Type B pancreatic cell (in vitro differentiated cells): ENCODE measurements around the gene CRB3. TPM values are rescaled to one million over a fixed set of nuclear protein-coding genes. Genes with fewer than 3 reads are reported as not detected.

Experiments
- DNase-seq: peaks from one replicate; pipeline ENCODE4 v3.0.0; 2021; ENCODE audit warnings: mixed read lengths; ENCODE audit not compliant: unreplicated experiment; ENCODE audit errors: extremely low spot score
- H3K27ac Mint-ChIP-seq: 2 replicates; pipeline ENCODE4 v1.8.0; 2021; ENCODE audit warnings: mild to moderate bottlenecking, mixed read lengths
- H3K27me3 Mint-ChIP-seq: 2 replicates; pipeline ENCODE4 v1.8.0; 2021; ENCODE audit warnings: mixed read lengths
- H3K36me3 Mint-ChIP-seq: 2 replicates; pipeline ENCODE4 v1.8.0; 2021; ENCODE audit warnings: mixed read lengths
- H3K4me1 Mint-ChIP-seq: one replicate; pipeline ENCODE4 v1.8.0; 2021; ENCODE audit warnings: mixed read lengths; ENCODE audit not compliant: unreplicated experiment
- H3K4me3 Mint-ChIP-seq: 2 replicates; pipeline ENCODE4 v1.8.0; 2021; ENCODE audit warnings: mild to moderate bottlenecking, mixed read lengths
- H3K9me3 Mint-ChIP-seq: 2 replicates; pipeline ENCODE4 v1.8.0; 2021; ENCODE audit warnings: mixed read lengths
- CTCF ChIP-seq: fragments of 200-600 bp; sonication (generic); conservative IDR thresholded peaks from 2 replicates; pipeline ENCODE4 v1.5.0; 2021; ENCODE audit warnings: antibody characterized with exemption, mild to moderate bottlenecking
- long read RNA-seq: library from polyadenylated mRNA; unstranded; transcript quantifications from one replicate; pipeline ENCODE4 v2.0.0, GENCODE V29; 2020
- total RNA-seq: library from RNA; stranded (reverse); gene quantifications from 2 replicates; pipeline ENCODE4 v1.2.1, GENCODE V29; 2021; ENCODE audit warnings: low replicate concordance

CRB3 gene
- 30.6 and 63.3 TPM in 2 replicates for total RNA-seq
- long read RNA-seq, partial matches to known transcripts: 0 of 2 reads
- long read RNA-seq, other reads (novel, unspliced or antisense): 0 of 2 reads

GRCh38 chr19:6464070-6464873, at the start of gene CRB3:
Gene CRB3, plus strand, starts transcription at chr19:6464271. Its CDS starts 431 bp downstream, at chr19:6464702.
- Mint-ChIP-seq H3K4me3 (peak within 1 kb of the TSS; percentile 92), H3K9me3 (no peaks in the 10 kb centered on the region), H3K36me3 (peaks cover 4% of the 10 kb centered on the region), H3K27me3 (peaks cover 40% of the 10 kb centered on the region), H3K4me1 (peaks cover 14% of the 10 kb centered on the region), H3K27ac (peak within 1 kb of the TSS; percentile 99)
- no peak for TF ChIP-seq CTCF
- peak; percentile 84 for DNase-seq

GRCh38 chr19:6414793-6415590, 49.1 kb upstream of the CRB3 start:
- Mint-ChIP-seq H3K9me3 (no peaks in the 10 kb centered on the region), H3K27ac (no peak overlapping the region), H3K27me3 (no peaks in the 10 kb centered on the region), H3K4me1 (peaks cover 3% of the 10 kb centered on the region), H3K4me3 (no peak overlapping the region), H3K36me3 (peaks cover 5% of the 10 kb centered on the region)
- no peak for TF ChIP-seq CTCF
- no peak for DNase-seq

- no peak for TF ChIP-seq CTCF
- no peak overlapping the region for H3K27ac Mint-ChIP-seq
- H3K9me3 Mint-ChIP-seq: no peaks in the 10 kb centered on the region
- H3K27me3 Mint-ChIP-seq: no peaks in the 10 kb centered on the region
- H3K4me3 Mint-ChIP-seq: no peak overlapping the region
- H3K4me1 Mint-ChIP-seq: peaks cover 4% of the 10 kb centered on the region
- peaks cover 5% of the 10 kb centered on the region for H3K36me3 Mint-ChIP-seq
- no peak for DNase-seq
These were observed 48.4 kb upstream of the CRB3 start for GRCh38 chr19:6415591-6416190.

GRCh38 chr19:6416658-6417405, 47.2 kb upstream of the CRB3 start:
- no peaks in the 10 kb centered on the region for H3K27me3 Mint-ChIP-seq
- H3K4me1 Mint-ChIP-seq: peaks cover 9% of the 10 kb centered on the region
- no peak for DNase-seq
- H3K36me3 Mint-ChIP-seq: peaks cover 5% of the 10 kb centered on the region
- no peak for TF ChIP-seq CTCF
- H3K27ac Mint-ChIP-seq: no peak overlapping the region
- no peak overlapping the region for H3K4me3 Mint-ChIP-seq
- no peaks in the 10 kb centered on the region for H3K9me3 Mint-ChIP-seq
